RPMI7951 (cell line): ENCODE results near the gene SETBP1. TPM values are rescaled to one million over a fixed set of nuclear protein-coding genes. Genes with fewer than 3 reads are reported as not detected.

Source experiments
- DNase-seq: peaks from one replicate; pipeline ENCODE4 v3.0.0-alpha.2; 2012; ENCODE audit warnings: low read depth
- total RNA-seq: library from RNA; depleted of rRNA; stranded (reverse); fragments of >200 nt; shearing (Covaris generic); gene quantifications from 2 replicates; pipeline ENCODE4 v1.2.3, GENCODE V29; 2014

SETBP1 gene
- total RNA-seq, 1 experiment from 2014 or later: 5.5 TPM

GRCh38 chr18:44816050-44816449, 135.4 kb downstream of the SETBP1 start:
- no peak for DNase-seq

GRCh38 chr18:44816477-44816876, 135.8 kb downstream of the SETBP1 start:
- DNase-seq: no peak

- DNase-seq: no peak
Observed at GRCh38 chr18:44817831-44818473, 137.3 kb downstream of the SETBP1 start.

GRCh38 chr18:44818668-44819403, 138.1 kb downstream of the SETBP1 start:
- no peak for DNase-seq

GRCh38 chr18:44819944-44820510, 139.3 kb downstream of the SETBP1 start:
- DNase-seq: no peak

GRCh38 chr18:44821924-44822323, 141.2 kb downstream of the SETBP1 start:
- DNase-seq: no peak

GRCh38 chr18:44823286-44823685, 142.6 kb downstream of the SETBP1 start:
- DNase-seq: no peak

- peak; percentile 76 for DNase-seq
Observed at GRCh38 chr18:44823782-44824181, 143.1 kb downstream of the SETBP1 start.

- DNase-seq: no peak
Observed at GRCh38 chr18:44824884-44825283, 144.2 kb downstream of the SETBP1 start.

- DNase-seq: peak; percentile 89
Observed at GRCh38 chr18:44826418-44827259, 146.0 kb downstream of the SETBP1 start.

- no peak for DNase-seq
Observed at GRCh38 chr18:44828080-44828479, 147.4 kb downstream of the SETBP1 start.

GRCh38 chr18:44830581-44830980, 149.9 kb downstream of the SETBP1 start:
- peak; percentile 8 for DNase-seq

GRCh38 chr18:44833786-44834185, 153.1 kb downstream of the SETBP1 start:
- no peak for DNase-seq

GRCh38 chr18:44834867-44835469, 154.3 kb downstream of the SETBP1 start:
- no peak for DNase-seq

- DNase-seq: peak; percentile 20
Observed at GRCh38 chr18:44835703-44836102, 155.0 kb downstream of the SETBP1 start.

GRCh38 chr18:44836263-44836662, 155.6 kb downstream of the SETBP1 start:
- no peak for DNase-seq

- DNase-seq: no peak
Observed at GRCh38 chr18:44837482-44838180, 156.9 kb downstream of the SETBP1 start.

- DNase-seq: peak; percentile 83
Observed at GRCh38 chr18:44838971-44839666, 158.4 kb downstream of the SETBP1 start.

GRCh38 chr18:44840058-44840790, 159.5 kb downstream of the SETBP1 start:
- DNase-seq: peak; percentile 16

GRCh38 chr18:44841221-44841620, 160.5 kb downstream of the SETBP1 start:
- DNase-seq: peak; percentile 63
